HG03565 (cell line): ENCODE data around the gene VPS11.
A peak's percentile ranks its signal among the peaks of the same experiment; 100 is the strongest.

Experiments
- ATAC-seq: cut with Tn5 transposase; IDR thresholded peaks from one replicate; pipeline ENCODE4 v1.9.1; 2021; ENCODE audit warnings: mild to moderate bottlenecking, moderate library complexity; ENCODE audit not compliant: unreplicated experiment

VPS11 gene

GRCh38 chr11:119078675-119079420, 11.2 kb downstream of the VPS11 start:
- no peak for ATAC-seq

GRCh38 chr11:119081682-119082260, 14.2 kb downstream of the VPS11 start:
- ATAC-seq, result no peak

- peak; percentile 78 for ATAC-seq
Observed at GRCh38 chr11:119084663-119085436, 17.2 kb downstream of the VPS11 start, which contains the start of gene HMBS. HMBS (plus strand) TSS chr11:119084881; CDS start chr11:119085034, 153 bp downstream.

- ATAC-seq, result no peak
Observed at GRCh38 chr11:119085437-119085847, 17.8 kb downstream of the VPS11 start.

GRCh38 chr11:119087123-119087522, 19.5 kb downstream of the VPS11 start:
- ATAC-seq, result no peak

- no peak for ATAC-seq
Observed at GRCh38 chr11:119087747-119088241, 20.2 kb downstream of the VPS11 start.

GRCh38 chr11:119088406-119088805, 20.8 kb downstream of the VPS11 start:
- ATAC-seq, result no peak

- no peak for ATAC-seq
Observed at GRCh38 chr11:119089319-119089718, 21.7 kb downstream of the VPS11 start.

- ATAC-seq, result no peak
Observed at GRCh38 chr11:119091178-119091577, 23.6 kb downstream of the VPS11 start.

GRCh38 chr11:119091966-119092879, 24.6 kb downstream of the VPS11 start:
- ATAC-seq, result no peak

- no peak for ATAC-seq
Observed at GRCh38 chr11:119092880-119093842, 25.5 kb downstream of the VPS11 start.

- no peak for ATAC-seq
Observed at GRCh38 chr11:119093942-119094815, 26.6 kb downstream of the VPS11 start.

- peak; percentile 28 for ATAC-seq
Observed at GRCh38 chr11:119094816-119095065, 27.1 kb downstream of the VPS11 start.

- ATAC-seq, result peak; percentile 70
Observed at GRCh38 chr11:119095066-119095880, 27.7 kb downstream of the VPS11 start.

- ATAC-seq, result no peak
Observed at GRCh38 chr11:119099711-119100110, 32.1 kb downstream of the VPS11 start.

- ATAC-seq, result no peak
Observed at GRCh38 chr11:119100246-119100970, 32.8 kb downstream of the VPS11 start.
